ENCODE data around the gene ACOX3. TPM values are rescaled to one million over a fixed set of nuclear protein-coding genes. Genes with fewer than 3 reads are reported as not detected.

The ACOX3 gene
- total and polyA plus RNA-seq, 9 of the 15 experiments (the other 6 are each of a cell fraction or from before 2014, with no cell fraction given): 0.68 to 7.3 (median 3.7) TPM

- no peaks in the 10 kb centered on the region for H3K27me3 ChIP-seq (ENCODE audit: control insufficient read depth in 2 of 2, insufficient read depth in 2 of 2, low read length in 2 of 2)
- BruUV-seq (replicated peaks): no TSS peak
- peaks cover 0 to 13% of the 10 kb centered on the region in 2 experiments; a peak in 1 of 5 replicates for H3K4me1 ChIP-seq (replicated peaks in 1 of 2; ENCODE audit: control insufficient read depth in 2 of 2, insufficient read depth in 2 of 2, low read length in 2 of 2)
- H2AFZ ChIP-seq (ENCODE audit: low read depth, low read length): no peak overlapping the region
- CTCF ChIA-PET (ENCODE audit: low intra/inter-chr PET ratio): interaction anchor here (4.9 kb wide), 1 partner anchor 159 kb away, joined by 69 read pairs; no protein-coding TSS in a partner anchor
- H3K79me2 ChIP-seq (ENCODE audit: control insufficient read depth, insufficient read depth, low read length): no peaks in the 10 kb centered on the region
- H3K36me3 ChIP-seq (ENCODE audit: control insufficient read depth, insufficient read depth, low read length): no peaks in the 10 kb centered on the region
- H3K9me1 ChIP-seq (ENCODE audit: control insufficient read depth, insufficient read depth, low read length): no peaks in the 10 kb centered on the region
- H4K20me1 ChIP-seq (replicated peaks; ENCODE audit: control insufficient read depth, insufficient read depth, low read length): no peaks in the 10 kb centered on the region
- in situ Hi-C loops (cut with MboI) (loop anchor here (5.0 to 10.0 kb wide), 2 partner anchors 158 to 236 kb away; no protein-coding TSS in a partner anchor), intact Hi-C loops (cut with micrococcal nuclease) (loop anchor here (5.0 to 10.0 kb wide), 2 partner anchors 78 to 226 kb away; no protein-coding TSS in a partner anchor)
- no peaks in the 10 kb centered on the region for H3K9me3 ChIP-seq (replicated peaks; ENCODE audit: control insufficient read depth, insufficient read depth, low read depth, low read length)
- WGBS (ENCODE audit: insufficient coverage, low coverage, missing lambda C conversion rate): 44% methylated on average over 13 of the region's 13 CpGs
- no peak overlapping the region for H3K4me2 ChIP-seq (ENCODE audit: insufficient read depth, low read length)
- POLR2A ChIA-PET: interaction anchor here (0.6 to 0.9 kb wide), 5 partner anchors 10 to 105 kb away, joined by 3 to 4 read pairs (median 3); no protein-coding TSS in a partner anchor
- DNase-seq (ENCODE audit: extremely low read depth in 1 of 4, low spot score in 3 of 4) (peak in 1 of 4 experiments; percentile 40), ATAC-seq (peak; percentile 86), FAIRE-seq (peak; percentile 6)
- no peak overlapping the region for H3K4me3 ChIP-seq
- no peak overlapping the region for H3K9ac ChIP-seq (ENCODE audit: insufficient read depth in 1 of 2, low read depth in 2 of 2, low read length in 2 of 2)
- no peak overlapping the region for H3K27ac ChIP-seq (ENCODE audit: extremely low read depth, low read depth, low read length)
- peak; percentile 22; the same call in 1 of the 2 replicates for TF ChIP-seq REST (IDR thresholded peaks at IDR 0.05; ENCODE audit: borderline replicate concordance)
- TF ChIP-seq REST (CRISPR knock-in tag; IDR thresholded peaks at IDR 0.05; ENCODE audit: low read depth): no peak
- peak; percentile 84 for TF ChIP-seq USF2 (CRISPR knock-in tag; IDR thresholded peaks at IDR 0.05)
- TF ChIP-seq RAD21 (CRISPR knock-in tag; conservative IDR thresholded peaks at IDR 0.05 in 1 of 2, IDR thresholded peaks at IDR 0.05 in 1 of 2): peak in 1 of 2 experiments; percentile 29; a peak in 2 of 4 replicates
- peak; percentile 71 to 73 for TF ChIP-seq NRF1 (conservative IDR thresholded peaks at IDR 0.05 in 1 of 2, IDR thresholded peaks at IDR 0.05 in 1 of 2)
- TF ChIP-seq RAD51 (IDR thresholded peaks at IDR 0.05; ENCODE audit: borderline replicate concordance, low read depth): peak; percentile 69
- TF ChIP-seq NFIX (CRISPR knock-in tag; IDR thresholded peaks at IDR 0.05; ENCODE audit: low read depth): no peak
- 0 out of 2 replicates have a peak, but pooled peaks have one; percentile 14 for TF ChIP-seq PKNOX1 (IDR thresholded peaks at IDR 0.05)
- TF ChIP-seq ARHGAP35 (IDR thresholded peaks at IDR 0.05; ENCODE audit: partially characterized antibody): no peak
- no peak for TF ChIP-seq ZNF311 (CRISPR knock-in tag; IDR thresholded peaks at IDR 0.05)
Measured at GRCh38 chr4:8400632-8401325, 39.7 kb downstream of the ACOX3 start.

Measured in K562 (cell line).